ENCODE measurements around the gene ITGB3.

DNA sequence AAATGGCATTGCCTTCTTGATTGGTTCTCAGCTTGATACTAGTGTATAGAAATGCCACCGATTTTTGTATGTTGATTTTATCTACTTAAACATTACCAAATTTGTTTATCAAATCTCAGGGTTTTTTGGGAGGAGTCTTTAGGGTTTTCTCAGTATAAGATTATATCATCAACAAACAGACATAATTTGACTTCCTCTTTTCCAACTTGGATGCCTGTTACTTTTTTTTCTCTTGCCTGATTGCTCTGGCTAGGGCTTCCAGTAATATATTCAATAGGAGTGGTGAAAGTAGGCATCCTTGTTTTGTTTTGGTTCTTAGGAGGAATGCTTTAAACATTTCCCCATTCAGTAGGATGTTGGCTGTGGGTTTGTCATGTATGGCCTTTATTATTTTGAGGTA is 99.2 kb downstream of the ITGB3 start:
- TF ChIP-seq CTCF (IDR thresholded peaks at IDR 0.05) (no peak), POLR2AphosphoS5 (IDR thresholded peaks at IDR 0.05) (no peak), POLR2A (IDR thresholded peaks at IDR 0.05) (no peak)
